HepG2 (cell line): Measurements from ENCODE around the gene TMCO6. TPM values are rescaled to one million over a fixed set of nuclear protein-coding genes. Genes with fewer than 3 reads are reported as not detected.

ENCODE experiments used
- CEBPG ChIP-seq: IDR thresholded peaks from 2 replicates; pipeline ENCODE4 v1.6.1; 2016
- DMAP1 ChIP-seq: IDR thresholded peaks from 2 replicates; pipeline ENCODE4 v1.6.1; 2016
- FOXK1 ChIP-seq: sonication (generic); formaldehyde crosslinking; IDR thresholded peaks from 2 replicates; pipeline ENCODE4 v1.4.0; 2020; ENCODE audit warnings: low read depth, missing genetic modification reagents, borderline replicate concordance
- GABPA ChIP-seq, 2 experiments: IDR thresholded peaks; 2 replicates each; pipeline ENCODE4 v1.6.1; 2011 to 2016; ENCODE audit warnings: low read depth in 2 of 2, low read length in 1 of 2, missing biosample characterization in 1 of 2, missing genetic modification characterization in 1 of 2
- MTA3 ChIP-seq: sonication (generic); formaldehyde crosslinking; IDR thresholded peaks from 2 replicates; pipeline ENCODE4 v1.4.0; 2020; ENCODE audit warnings: missing genetic modification reagents
- ZNF780A ChIP-seq: sonication (generic); formaldehyde crosslinking; IDR thresholded peaks from 2 replicates; pipeline ENCODE4 v1.8.0; 2022; ENCODE audit warnings: mild to moderate bottlenecking, missing genetic modification reagents, moderate library complexity
- polyA plus RNA-seq, 8 experiments: library from polyadenylated mRNA; depleted of rRNA in 3 of 8; stranded (reverse) in 7 of 8; unstranded in 1 of 8; fragments of >200 nt; fragmentation: Illumina TruSeq in 4 of 8; extraction: Trizol in 4 of 8; gene quantifications; 2 replicates each; pipeline versions ENCODE4 v1.2.1 to v1.2.3, GENCODE V29; 2011 to 2016; ENCODE audit warnings: low read depth in 4 of 8, missing spikeins in 1 of 8, mixed read lengths in 1 of 8; ENCODE audit not compliant: insufficient read depth in 1 of 8
- total RNA-seq, 5 experiments: library from RNA; depleted of rRNA; stranded (reverse); fragments of >200 nt; fragmentation: Illumina TruSeq; extraction: Trizol; gene quantifications; 2 replicates each; pipeline ENCODE4 v1.2.3, GENCODE V29; 2016; ENCODE audit warnings: low read depth in 1 of 5
- TF ChIP-seq, protein P1 (sequence below): sonication (generic); formaldehyde crosslinking; IDR thresholded peaks from 2 replicates; pipeline ENCODE4 v1.4.0; 2020; ENCODE audit warnings: missing genetic modification reagents, borderline replicate concordance
- TF ChIP-seq, protein P2 (sequence below), 2 experiments: fragments of 450-650 bp in 1 of 2; sonication (generic) in 1 of 2; formaldehyde crosslinking in 1 of 2; IDR thresholded peaks; 2 replicates each; pipeline versions ENCODE4 v1.6.1 to v1.8.0; 2016 to 2022; ENCODE audit warnings: antibody characterized with exemption in 1 of 2, mild to moderate bottlenecking in 1 of 2, missing genetic modification reagents in 1 of 2
- TF ChIP-seq, protein P3 (sequence below): sonication (generic); formaldehyde crosslinking; IDR thresholded peaks from 2 replicates; pipeline ENCODE4 v1.5.0; 2020; ENCODE audit warnings: missing genetic modification reagents
- TF ChIP-seq, protein P4 (sequence below): IDR thresholded peaks from 2 replicates; pipeline ENCODE4 v1.6.1; 2016; ENCODE audit warnings: mild to moderate bottlenecking
- TF ChIP-seq, protein P5 (sequence below): sonication (generic); formaldehyde crosslinking; IDR thresholded peaks from 2 replicates; pipeline ENCODE4 v1.5.0; 2020; ENCODE audit warnings: missing genetic modification reagents, mild to moderate bottlenecking, borderline replicate concordance

The TMCO6 gene
- total and polyA plus RNA-seq, 2 of the 13 experiments (the other 11 are each of a cell fraction or from before 2014, with no cell fraction given), result 16.6 to 28.2 TPM

DNA sequence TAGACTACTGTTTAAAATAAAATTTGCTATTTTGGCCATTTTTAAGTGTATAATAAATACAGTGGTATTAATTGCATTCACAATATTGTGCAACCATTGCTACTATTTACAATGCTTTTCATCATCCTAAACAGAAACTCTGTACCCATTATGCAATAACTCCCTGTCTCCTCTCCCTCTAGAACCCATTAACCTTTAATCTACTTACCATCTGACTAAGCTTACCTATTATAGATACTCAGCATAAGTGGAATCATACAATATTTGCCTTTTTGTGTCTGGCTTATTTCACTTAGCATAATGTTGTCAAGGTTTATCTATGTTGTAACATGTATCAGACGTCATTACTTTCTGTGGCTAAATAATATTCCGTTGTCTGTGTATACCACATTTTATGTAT, 32.2 kb upstream of the TMCO6 start (continued):
- TF ChIP-seq, protein P1, sequence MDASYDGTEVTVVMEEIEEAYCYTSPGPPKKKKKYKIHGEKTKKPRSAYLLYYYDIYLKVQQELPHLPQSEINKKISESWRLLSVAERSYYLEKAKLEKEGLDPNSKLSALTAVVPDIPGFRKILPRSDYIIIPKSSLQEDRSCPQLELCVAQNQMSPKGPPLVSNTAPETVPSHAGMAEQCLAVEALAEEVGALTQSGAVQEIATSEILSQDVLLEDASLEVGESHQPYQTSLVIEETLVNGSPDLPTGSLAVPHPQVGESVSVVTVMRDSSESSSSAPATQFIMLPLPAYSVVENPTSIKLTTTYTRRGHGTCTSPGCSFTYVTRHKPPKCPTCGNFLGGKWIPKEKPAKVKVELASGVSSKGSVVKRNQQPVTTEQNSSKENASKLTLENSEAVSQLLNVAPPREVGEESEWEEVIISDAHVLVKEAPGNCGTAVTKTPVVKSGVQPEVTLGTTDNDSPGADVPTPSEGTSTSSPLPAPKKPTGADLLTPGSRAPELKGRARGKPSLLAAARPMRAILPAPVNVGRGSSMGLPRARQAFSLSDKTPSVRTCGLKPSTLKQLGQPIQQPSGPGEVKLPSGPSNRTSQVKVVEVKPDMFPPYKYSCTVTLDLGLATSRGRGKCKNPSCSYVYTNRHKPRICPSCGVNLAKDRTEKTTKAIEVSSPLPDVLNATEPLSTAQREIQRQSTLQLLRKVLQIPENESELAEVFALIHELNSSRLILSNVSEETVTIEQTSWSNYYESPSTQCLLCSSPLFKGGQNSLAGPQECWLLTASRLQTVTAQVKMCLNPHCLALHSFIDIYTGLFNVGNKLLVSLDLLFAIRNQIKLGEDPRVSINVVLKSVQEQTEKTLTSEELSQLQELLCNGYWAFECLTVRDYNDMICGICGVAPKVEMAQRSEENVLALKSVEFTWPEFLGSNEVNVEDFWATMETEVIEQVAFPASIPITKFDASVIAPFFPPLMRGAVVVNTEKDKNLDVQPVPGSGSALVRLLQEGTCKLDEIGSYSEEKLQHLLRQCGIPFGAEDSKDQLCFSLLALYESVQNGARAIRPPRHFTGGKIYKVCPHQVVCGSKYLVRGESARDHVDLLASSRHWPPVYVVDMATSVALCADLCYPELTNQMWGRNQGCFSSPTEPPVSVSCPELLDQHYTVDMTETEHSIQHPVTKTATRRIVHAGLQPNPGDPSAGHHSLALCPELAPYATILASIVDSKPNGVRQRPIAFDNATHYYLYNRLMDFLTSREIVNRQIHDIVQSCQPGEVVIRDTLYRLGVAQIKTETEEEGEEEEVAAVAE (CRISPR knock-in tag), result 0 out of 2 replicates have a peak, but pooled peaks have one; percentile 54
- TF ChIP-seq, protein P2, sequence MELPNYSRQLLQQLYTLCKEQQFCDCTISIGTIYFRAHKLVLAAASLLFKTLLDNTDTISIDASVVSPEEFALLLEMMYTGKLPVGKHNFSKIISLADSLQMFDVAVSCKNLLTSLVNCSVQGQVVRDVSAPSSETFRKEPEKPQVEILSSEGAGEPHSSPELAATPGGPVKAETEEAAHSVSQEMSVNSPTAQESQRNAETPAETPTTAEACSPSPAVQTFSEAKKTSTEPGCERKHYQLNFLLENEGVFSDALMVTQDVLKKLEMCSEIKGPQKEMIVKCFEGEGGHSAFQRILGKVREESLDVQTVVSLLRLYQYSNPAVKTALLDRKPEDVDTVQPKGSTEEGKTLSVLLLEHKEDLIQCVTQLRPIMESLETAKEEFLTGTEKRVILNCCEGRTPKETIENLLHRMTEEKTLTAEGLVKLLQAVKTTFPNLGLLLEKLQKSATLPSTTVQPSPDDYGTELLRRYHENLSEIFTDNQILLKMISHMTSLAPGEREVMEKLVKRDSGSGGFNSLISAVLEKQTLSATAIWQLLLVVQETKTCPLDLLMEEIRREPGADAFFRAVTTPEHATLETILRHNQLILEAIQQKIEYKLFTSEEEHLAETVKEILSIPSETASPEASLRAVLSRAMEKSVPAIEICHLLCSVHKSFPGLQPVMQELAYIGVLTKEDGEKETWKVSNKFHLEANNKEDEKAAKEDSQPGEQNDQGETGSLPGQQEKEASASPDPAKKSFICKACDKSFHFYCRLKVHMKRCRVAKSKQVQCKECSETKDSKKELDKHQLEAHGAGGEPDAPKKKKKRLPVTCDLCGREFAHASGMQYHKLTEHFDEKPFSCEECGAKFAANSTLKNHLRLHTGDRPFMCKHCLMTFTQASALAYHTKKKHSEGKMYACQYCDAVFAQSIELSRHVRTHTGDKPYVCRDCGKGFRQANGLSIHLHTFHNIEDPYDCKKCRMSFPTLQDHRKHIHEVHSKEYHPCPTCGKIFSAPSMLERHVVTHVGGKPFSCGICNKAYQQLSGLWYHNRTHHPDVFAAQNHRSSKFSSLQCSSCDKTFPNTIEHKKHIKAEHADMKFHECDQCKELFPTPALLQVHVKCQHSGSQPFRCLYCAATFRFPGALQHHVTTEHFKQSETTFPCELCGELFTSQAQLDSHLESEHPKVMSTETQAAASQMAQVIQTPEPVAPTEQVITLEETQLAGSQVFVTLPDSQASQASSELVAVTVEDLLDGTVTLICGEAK (IDR thresholded peaks at IDR 0.05), result no peak
- TF ChIP-seq, protein P2 (CRISPR knock-in tag; IDR thresholded peaks at IDR 0.05), result no peak
- TF ChIP-seq, protein P3, sequence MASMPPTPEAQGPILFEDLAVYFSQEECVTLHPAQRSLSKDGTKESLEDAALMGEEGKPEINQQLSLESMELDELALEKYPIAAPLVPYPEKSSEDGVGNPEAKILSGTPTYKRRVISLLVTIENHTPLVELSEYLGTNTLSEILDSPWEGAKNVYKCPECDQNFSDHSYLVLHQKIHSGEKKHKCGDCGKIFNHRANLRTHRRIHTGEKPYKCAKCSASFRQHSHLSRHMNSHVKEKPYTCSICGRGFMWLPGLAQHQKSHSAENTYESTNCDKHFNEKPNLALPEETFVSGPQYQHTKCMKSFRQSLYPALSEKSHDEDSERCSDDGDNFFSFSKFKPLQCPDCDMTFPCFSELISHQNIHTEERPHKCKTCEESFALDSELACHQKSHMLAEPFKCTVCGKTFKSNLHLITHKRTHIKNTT (CRISPR knock-in tag), result no peak
- TF ChIP-seq FOXK1 (CRISPR knock-in tag) (peak; percentile 91), ZNF780A (CRISPR knock-in tag) (no peak), CEBPG (CRISPR knock-in tag) (peak; percentile 99), GABPA (IDR thresholded peaks at IDR 0.05; ENCODE audit: low read depth, low read length) (no peak), GABPA (CRISPR knock-in tag; IDR thresholded peaks at IDR 0.05; ENCODE audit: low read depth) (no peak; the same call in 1 of the 2 replicates), DMAP1 (no peak), MTA3 (CRISPR knock-in tag) (no peak)
- TF ChIP-seq, protein P4, sequence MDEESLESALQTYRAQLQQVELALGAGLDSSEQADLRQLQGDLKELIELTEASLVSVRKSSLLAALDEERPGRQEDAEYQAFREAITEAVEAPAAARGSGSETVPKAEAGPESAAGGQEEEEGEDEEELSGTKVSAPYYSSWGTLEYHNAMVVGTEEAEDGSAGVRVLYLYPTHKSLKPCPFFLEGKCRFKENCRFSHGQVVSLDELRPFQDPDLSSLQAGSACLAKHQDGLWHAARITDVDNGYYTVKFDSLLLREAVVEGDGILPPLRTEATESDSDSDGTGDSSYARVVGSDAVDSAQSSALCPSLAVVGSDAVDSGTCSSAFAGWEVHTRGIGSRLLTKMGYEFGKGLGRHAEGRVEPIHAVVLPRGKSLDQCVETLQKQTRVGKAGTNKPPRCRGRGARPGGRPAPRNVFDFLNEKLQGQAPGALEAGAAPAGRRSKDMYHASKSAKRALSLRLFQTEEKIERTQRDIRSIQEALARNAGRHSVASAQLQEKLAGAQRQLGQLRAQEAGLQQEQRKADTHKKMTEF (CRISPR knock-in tag), result peak; percentile 67
- TF ChIP-seq, protein P5, sequence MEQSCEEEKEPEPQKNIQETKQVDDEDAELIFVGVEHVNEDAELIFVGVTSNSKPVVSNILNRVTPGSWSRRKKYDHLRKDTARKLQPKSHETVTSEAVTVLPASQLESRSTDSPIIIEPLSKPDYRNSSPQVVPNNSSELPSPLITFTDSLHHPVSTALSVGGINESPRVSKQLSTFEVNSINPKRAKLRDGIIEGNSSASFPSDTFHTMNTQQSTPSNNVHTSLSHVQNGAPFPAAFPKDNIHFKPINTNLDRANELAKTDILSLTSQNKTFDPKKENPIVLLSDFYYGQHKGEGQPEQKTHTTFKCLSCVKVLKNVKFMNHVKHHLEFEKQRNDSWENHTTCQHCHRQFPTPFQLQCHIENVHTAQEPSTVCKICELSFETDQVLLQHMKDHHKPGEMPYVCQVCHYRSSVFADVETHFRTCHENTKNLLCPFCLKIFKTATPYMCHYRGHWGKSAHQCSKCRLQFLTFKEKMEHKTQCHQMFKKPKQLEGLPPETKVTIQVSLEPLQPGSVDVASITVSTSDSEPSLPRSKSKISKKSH (CRISPR knock-in tag), result no peak
